Esophagus (tissue), 2 donors: ENCODE measurements around the gene QRFP. TPM values are rescaled to one million over a fixed set of nuclear protein-coding genes. Genes with fewer than 3 reads are reported as not detected.

Experiments used
- H3K27ac ChIP-seq, 2 donors: one replicate each; pipeline ENCODE4 v1.5.1; 2013; ENCODE audit warnings: low read depth in 2 of 2, mild to moderate bottlenecking in 2 of 2, inconsistent platforms in 1 of 2, low read length in 1 of 2, moderate library complexity in 1 of 2
- H3K27me3 ChIP-seq, 2 donors: one replicate each; pipeline ENCODE4 v1.6.1; 2013; ENCODE audit warnings: low read length in 2 of 2, control low read depth in 1 of 2, mild to moderate bottlenecking in 1 of 2; ENCODE audit not compliant: insufficient read depth in 2 of 2, control insufficient read depth in 1 of 2
- H3K36me3 ChIP-seq, 2 donors: one replicate each; pipeline ENCODE4 v1.6.1; 2013; ENCODE audit warnings: low read length in 1 of 2; ENCODE audit not compliant: control insufficient read depth in 2 of 2, insufficient read depth in 2 of 2
- H3K4me1 ChIP-seq, 2 donors: one replicate each; pipeline ENCODE4 v1.6.1; 2013; ENCODE audit warnings: low read length in 1 of 2; ENCODE audit not compliant: control insufficient read depth in 2 of 2, insufficient read depth in 2 of 2
- H3K4me3 ChIP-seq, 2 donors: one replicate each; pipeline ENCODE4 v1.5.1; 2013; ENCODE audit warnings: low read length in 2 of 2, mild to moderate bottlenecking in 2 of 2, low read depth in 1 of 2, moderate library complexity in 1 of 2
- H3K9me3 ChIP-seq, 2 donors: one replicate each; pipeline ENCODE4 v1.6.1; 2013; ENCODE audit warnings: mild to moderate bottlenecking in 2 of 2, low read depth in 1 of 2, low read length in 1 of 2, moderate library complexity in 1 of 2; ENCODE audit not compliant: control insufficient read depth in 2 of 2, insufficient read depth in 1 of 2
- WGBS, 2 donors: extraction: QIAGEN DNeasy Blood & Tissue Kit; methylation state at CpG; one replicate each; pipeline ENCODE4 v1.1.7; 2013; 5-methylcytosine and 5-hydroxymethylcytosine counted together
- polyA plus RNA-seq, 2 donors: library from polyadenylated mRNA; stranded (reverse); fragments of 200-250 nt; gene quantifications; one replicate each; pipeline ENCODE4 v1.2.3, GENCODE V29; 2013
- donor health status: healthy with polysubstance abuse.
- donor health status: Bipolar disorder and iron deficiency.

The QRFP gene
- polyA plus RNA-seq, 2 donors: 0.08 to 0.16 TPM

GRCh38 chr9:130845254-130845653 is 51.4 kb downstream of the QRFP start:
- Histone ChIP-seq H3K4me3 (no peak overlapping the region), H3K4me1 (peaks cover 2 to 13% of the 10 kb centered on the region in 2 donors)
- 59 to 64% methylated on average over 10 of the region's 10 CpGs for WGBS, 2 donors

GRCh38 chr9:130844044-130844451 is 52.6 kb downstream of the QRFP start:
- 82 to 86% methylated on average over 4 of the region's 4 CpGs for WGBS, 2 donors
- Histone ChIP-seq H3K36me3 (no peaks in the 10 kb centered on the region), H3K27me3 (no peaks in the 10 kb centered on the region), H3K9me3 (no peaks in the 10 kb centered on the region), H3K4me3 (no peak overlapping the region), H3K27ac (peak overlapping the region; percentile 48), H3K4me1 (peaks cover 2 to 13% of the 10 kb centered on the region in 2 donors)

More at GRCh38 chr9:130845254-130845653, 51.4 kb downstream of the QRFP start:
- H3K27me3 ChIP-seq: no peaks in the 10 kb centered on the region
- H3K9me3 ChIP-seq: no peaks in the 10 kb centered on the region
- H3K27ac ChIP-seq: peak overlapping the region; percentile 34 to 74
- no peaks in the 10 kb centered on the region for H3K36me3 ChIP-seq

- H3K27me3 ChIP-seq: no peaks in the 10 kb centered on the region
- peak overlapping the region; percentile 48 for H3K27ac ChIP-seq
- H3K4me3 ChIP-seq: no peak overlapping the region
- no peaks in the 10 kb centered on the region for H3K9me3 ChIP-seq
- 74 to 76% methylated on average over 9 of the region's 9 CpGs for WGBS, 2 donors
- H3K4me1 ChIP-seq: peaks cover 2 to 13% of the 10 kb centered on the region in 2 donors
- no peaks in the 10 kb centered on the region for H3K36me3 ChIP-seq
Observed at GRCh38 chr9:130843049-130843908, 53.3 kb downstream of the QRFP start.

Other genes with a start within 250 kb of the QRFP start
- gene PRDM12, start 232.2 kb downstream of the QRFP start, polyA plus RNA-seq: under 1 TPM in 1 of 2 donors, not detected in 1; 0.04 TPM
- 10 to 100 TPM; 14.3 to 17.4 TPM for gene EXOSC2, start 203.0 kb downstream of the QRFP start, polyA plus RNA-seq
- gene ABL1, start 61.6 kb downstream of the QRFP start, polyA plus RNA-seq: 10 to 100 TPM; 13.6 to 19.0 TPM
- gene FIBCD1, start 42.4 kb upstream of the QRFP start, polyA plus RNA-seq: under 1 TPM; 0.06 to 0.24 TPM
- gene LAMC3, start 112.4 kb upstream of the QRFP start, polyA plus RNA-seq: 1 to 10 TPM; 1.1 to 1.2 TPM
- gene AIF1L, start 199.7 kb upstream of the QRFP start, polyA plus RNA-seq: 100 to 1,000 TPM in 1 of 2 donors, 10 to 100 TPM in 1; 59.3 to 184 TPM
- 10 to 100 TPM; 22.3 to 31.3 TPM for gene NUP214, start 228.8 kb upstream of the QRFP start, polyA plus RNA-seq